HUES64 (cell line): ENCODE data around the gene ITIH5.
"Not testable (repeated sequence)": the region's sequence is repeated elsewhere in the genome, so short reads cannot be mapped to it uniquely, and the experiment has no call there.

Experiments
- H3K27ac ChIP-seq: 2 replicates; pipeline ENCODE4 v1.7.0; 2013; ENCODE audit warnings: low read depth, low read length, inconsistent platforms
- H3K27me3 ChIP-seq: 2 replicates; pipeline ENCODE4 v1.6.1; 2013; ENCODE audit warnings: mild to moderate bottlenecking, low read length; ENCODE audit not compliant: insufficient read depth
- H3K36me3 ChIP-seq: 2 replicates; pipeline ENCODE4 v1.6.1; 2013; ENCODE audit warnings: mild to moderate bottlenecking, low read length; ENCODE audit not compliant: insufficient read depth
- H3K4me1 ChIP-seq: 2 replicates; pipeline ENCODE4 v1.6.1; 2013; ENCODE audit warnings: mild to moderate bottlenecking, low read length, moderate library complexity; ENCODE audit not compliant: insufficient read depth
- H3K4me3 ChIP-seq: 2 replicates; pipeline ENCODE4 v1.5.1; 2013; ENCODE audit warnings: mild to moderate bottlenecking, low read length, moderate library complexity
- H3K9ac ChIP-seq: 2 replicates; pipeline ENCODE4 v1.6.1; 2013; ENCODE audit warnings: mild to moderate bottlenecking, low read depth, low read length
- H3K9me3 ChIP-seq: 2 replicates; pipeline ENCODE4 v1.6.1; 2013; ENCODE audit warnings: low read depth, low read length; ENCODE audit not compliant: insufficient read depth
- WGBS: fragments of 150-250, 120-280 bp; methylation state at CpG from one replicate; pipeline ENCODE4 v1.1.7; 2013; ENCODE audit warnings: missing lambda C conversion rate; 5-methylcytosine and 5-hydroxymethylcytosine counted together

The ITIH5 gene

DNA sequence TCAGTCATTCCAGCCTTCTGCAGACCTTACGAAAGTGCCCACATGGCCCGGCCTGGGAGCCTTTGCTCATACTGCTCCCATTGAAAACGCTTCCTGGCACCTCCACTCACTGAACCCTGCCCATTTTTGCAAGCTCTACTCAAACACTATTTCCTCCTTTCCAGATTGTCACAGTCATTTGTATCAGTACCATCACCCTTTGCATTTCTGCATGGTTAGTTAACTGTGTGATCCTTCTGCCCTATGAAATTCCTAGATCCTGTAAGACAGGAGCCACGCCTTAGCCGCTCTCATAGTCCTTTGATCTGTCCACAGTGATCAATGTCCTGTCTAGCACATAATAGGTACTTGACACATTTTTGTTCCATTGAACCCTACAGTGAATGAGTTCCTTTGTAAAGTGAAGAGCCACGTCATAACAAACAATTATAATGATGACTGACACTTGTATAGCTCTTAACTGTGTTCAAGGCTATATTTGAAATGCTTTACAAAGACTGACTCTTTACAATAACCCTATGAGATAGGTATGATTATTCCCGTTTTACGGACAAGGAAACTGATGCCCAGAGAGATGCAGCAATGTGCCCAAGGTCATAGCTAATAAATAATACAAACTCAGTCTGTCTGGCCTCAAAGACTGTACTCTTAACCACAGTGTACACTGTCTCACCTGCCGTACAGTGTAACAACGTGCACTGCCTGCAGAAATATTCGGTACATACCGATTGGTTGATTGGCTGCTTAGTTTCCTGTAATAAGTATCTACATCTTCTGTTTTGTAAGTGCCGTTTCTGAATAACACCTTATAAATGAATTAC, 19.8 kb upstream of the ITIH5 start:
- H3K36me3 ChIP-seq, result no peaks in the 10 kb centered on the region
- no peak overlapping the region for H3K4me3 ChIP-seq
- no peaks in the 10 kb centered on the region for H3K4me1 ChIP-seq
- WGBS, result 91% methylated on average over 11 of the region's 13 CpGs
- H3K27ac ChIP-seq, result no peak overlapping the region
- no peak overlapping the region for H3K9ac ChIP-seq
- peaks cover 16% of the 10 kb centered on the region for H3K9me3 ChIP-seq
- H3K27me3 ChIP-seq, result no peaks in the 10 kb centered on the region

DNA sequence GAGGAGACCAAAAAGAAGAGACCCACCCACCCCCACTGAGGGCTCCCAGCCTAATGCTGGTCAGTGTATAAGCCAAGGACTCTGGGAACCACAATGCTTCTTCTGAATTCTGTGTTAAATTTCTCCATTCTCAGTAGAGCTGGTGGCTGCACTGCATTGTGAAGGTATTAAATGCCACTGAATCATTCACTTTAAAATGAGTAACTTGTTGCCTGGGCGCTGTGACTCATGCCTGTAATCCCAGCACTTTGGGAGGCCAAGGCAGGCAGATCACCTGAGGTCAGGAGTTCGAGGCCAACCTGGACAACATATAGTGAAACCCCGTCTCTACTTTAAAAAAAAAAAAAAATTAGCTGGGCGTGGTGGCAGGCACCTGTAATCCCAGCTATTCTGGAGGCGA, 13.3 kb upstream of the ITIH5 start:
- H3K4me1 ChIP-seq, result not testable (repeated sequence)
- WGBS, result 94% methylated on average over 5 of the region's 5 CpGs

DNA sequence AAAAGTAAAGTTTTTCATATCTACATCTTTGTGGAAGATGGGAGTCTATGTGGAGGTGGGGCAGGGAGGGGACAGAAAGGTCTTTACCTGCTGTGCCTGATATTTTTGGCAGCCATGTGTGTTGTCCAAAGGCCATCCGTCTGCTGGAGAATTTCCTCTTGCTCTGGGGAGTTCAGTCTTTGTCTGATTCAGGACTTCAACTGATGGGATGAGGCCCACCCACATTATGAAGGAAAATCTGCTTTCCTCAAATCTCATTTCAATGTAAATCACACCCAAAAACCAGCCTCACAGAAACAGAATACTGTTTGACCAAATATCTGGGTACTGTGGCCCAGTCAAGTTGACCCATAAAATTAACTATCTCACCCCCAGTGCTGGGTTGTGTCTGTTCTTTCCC, 12.5 kb upstream of the ITIH5 start:
- no peaks in the 10 kb centered on the region for H3K36me3 ChIP-seq
- WGBS, result 77% methylated on average over 1 of the region's 1 CpG
- H3K4me1 ChIP-seq, result no peaks in the 10 kb centered on the region
- no peaks in the 10 kb centered on the region for H3K9me3 ChIP-seq
- no peak overlapping the region for H3K9ac ChIP-seq
- H3K27me3 ChIP-seq, result no peaks in the 10 kb centered on the region
- no peak overlapping the region for H3K4me3 ChIP-seq
- no peak overlapping the region for H3K27ac ChIP-seq

More for the DNA sequence above, 13.3 kb upstream of the ITIH5 start:
- not testable (repeated sequence) for H3K27ac ChIP-seq, H3K27me3 ChIP-seq, H3K36me3 ChIP-seq, H3K9ac ChIP-seq, H3K4me3 ChIP-seq, H3K9me3 ChIP-seq

DNA sequence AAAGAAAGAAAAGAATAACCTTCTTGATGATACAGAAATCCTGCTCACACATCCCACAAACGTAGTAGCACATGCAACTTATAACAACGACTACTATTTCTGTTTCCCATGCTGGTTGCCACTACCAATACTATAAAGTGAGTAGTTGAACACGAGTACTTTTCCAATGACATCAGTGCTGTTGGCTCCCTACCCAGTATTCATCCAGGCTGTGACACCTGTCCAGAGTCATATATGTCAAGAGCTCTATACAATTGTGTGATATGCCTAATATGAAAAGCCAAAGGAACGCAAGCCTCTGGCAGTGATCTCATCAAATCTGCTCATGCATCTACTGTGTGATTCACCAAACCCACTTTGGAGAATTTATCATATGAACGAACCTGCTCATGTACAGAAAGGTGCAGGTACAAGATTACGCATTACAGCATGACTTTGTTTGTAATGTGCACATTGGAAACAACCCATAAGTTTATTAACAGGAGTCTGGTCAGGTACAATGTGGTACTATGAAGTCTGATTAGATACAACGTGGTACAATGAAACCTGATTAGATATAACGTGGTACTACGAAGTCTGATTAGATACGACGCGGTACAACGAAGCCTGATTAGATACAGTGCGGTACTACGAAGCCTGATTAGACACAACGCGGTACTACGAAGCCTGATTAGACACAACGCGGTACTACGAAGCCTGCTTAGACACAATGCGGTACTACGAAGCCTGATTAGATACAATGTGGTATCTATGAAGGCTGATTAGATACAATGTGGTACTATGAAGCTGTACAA, 5.8 kb upstream of the ITIH5 start:
- H3K4me1 ChIP-seq, result 0 out of 2 replicates have a peak, but pooled peaks cover 3% of the 10 kb centered on the region
- no peaks in the 10 kb centered on the region for H3K36me3 ChIP-seq
- H3K27ac ChIP-seq, result no peak overlapping the region
- H3K4me3 ChIP-seq, result no peak overlapping the region
- peaks cover 32% of the 10 kb centered on the region for H3K27me3 ChIP-seq
- WGBS, result 93% methylated on average over 23 of the region's 23 CpGs
- H3K9me3 ChIP-seq, result no peaks in the 10 kb centered on the region
- no peak overlapping the region for H3K9ac ChIP-seq

DNA sequence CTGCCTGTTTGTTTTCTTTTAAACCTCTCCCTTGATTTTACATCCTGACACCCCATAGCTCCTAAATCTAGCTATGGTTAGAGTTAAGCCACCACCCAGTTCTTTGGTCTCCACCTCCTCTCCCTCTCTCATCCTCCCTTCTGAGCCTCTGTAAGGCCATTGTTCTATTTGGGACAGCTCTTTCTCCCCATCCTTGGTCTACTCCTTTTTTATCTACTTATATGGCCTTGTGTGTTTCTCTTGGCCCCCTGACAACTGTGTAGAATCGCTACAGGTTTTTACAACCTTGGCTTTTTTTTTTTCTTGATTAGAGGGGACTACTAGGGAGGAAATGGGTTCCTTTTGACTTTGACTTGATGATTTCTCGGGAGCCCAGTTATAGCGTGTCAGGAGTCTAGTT, 3.4 kb upstream of the ITIH5 start:
- Histone ChIP-seq H3K4me3 (no peak overlapping the region), H3K27me3 (peaks cover 48% of the 10 kb centered on the region), H3K4me1 (peaks cover 15% of the 10 kb centered on the region; the same call in 1 of the 2 replicates), H3K9me3 (no peaks in the 10 kb centered on the region), H3K36me3 (no peaks in the 10 kb centered on the region), H3K27ac (no peak overlapping the region), H3K9ac (no peak overlapping the region)
- WGBS, result 86% methylated on average over 3 of the region's 3 CpGs

DNA sequence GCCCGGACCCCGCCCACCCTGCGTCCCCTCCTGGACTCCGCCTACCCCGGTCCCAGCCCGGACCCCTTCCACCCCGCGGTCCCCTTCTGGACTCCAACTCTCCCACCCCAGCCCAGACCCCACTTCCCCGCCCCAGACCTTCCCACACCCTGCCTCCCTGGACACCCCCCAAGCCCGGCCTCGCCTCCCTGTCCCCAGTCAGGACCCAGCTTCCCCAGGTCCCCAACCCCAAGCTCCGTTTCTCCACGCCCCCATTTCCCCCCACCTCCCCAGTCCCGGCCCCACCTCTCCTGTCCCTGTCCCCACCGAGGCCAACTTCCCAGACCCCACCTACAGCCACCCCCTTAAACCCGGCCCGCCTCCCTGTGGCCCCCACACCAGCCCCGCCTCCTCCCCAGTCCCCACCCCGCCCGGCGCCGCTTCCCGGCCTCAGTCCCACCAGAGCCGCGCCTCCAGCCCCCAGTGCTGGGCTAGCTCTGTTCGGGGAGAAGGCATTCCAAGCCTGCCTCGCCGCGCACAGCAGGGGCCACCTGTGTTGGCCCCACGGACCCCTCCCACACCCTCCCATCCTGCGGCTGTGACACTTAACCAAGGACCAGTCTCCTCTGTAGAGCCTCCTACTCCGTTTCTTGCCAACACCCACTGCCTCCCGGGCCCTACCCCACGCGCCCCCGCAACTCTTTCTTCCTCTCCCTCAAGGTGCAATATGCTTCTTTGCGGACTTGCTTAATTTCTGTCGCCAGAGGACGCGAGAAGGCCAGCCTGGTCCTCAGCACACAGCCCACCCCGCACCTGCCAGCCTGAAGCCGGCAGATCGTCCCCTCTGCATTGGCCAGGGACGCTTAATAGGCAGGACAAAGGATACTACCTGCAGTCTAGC, 736 bp upstream of the ITIH5 start:
- Histone ChIP-seq H3K9ac (no peak overlapping the region), H3K9me3 (no peaks in the 10 kb centered on the region), H3K27ac (no peak overlapping the region), H3K4me3 (peak overlapping the region; percentile 63), H3K27me3 (peaks cover 56% of the 10 kb centered on the region), H3K36me3 (no peaks in the 10 kb centered on the region), H3K4me1 (peaks cover 15% of the 10 kb centered on the region; the same call in 1 of the 2 replicates)
- under 1% methylated on average over 40 of the region's 44 CpGs for WGBS

DNA sequence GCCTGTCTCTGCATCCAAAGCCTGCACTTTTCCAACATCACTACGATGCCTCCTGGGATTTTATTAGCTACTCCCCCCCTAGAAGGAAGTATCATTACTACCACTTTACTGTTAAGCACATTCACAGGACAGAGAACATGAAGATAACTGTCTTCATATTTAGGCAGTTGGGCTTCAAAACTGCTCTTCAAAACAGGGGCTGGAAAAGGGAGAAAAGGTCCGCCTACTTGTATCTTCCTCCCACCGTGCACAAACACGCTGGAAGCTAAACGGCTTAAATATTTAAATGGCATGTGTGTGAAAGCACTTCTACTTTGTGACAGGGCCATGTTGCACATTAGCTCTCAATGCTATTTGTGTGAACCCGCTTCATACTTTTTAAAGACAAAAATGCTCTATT, 999 bp downstream of the ITIH5 start:
- H3K9me3 ChIP-seq, result no peaks in the 10 kb centered on the region
- no peak overlapping the region for H3K9ac ChIP-seq
- peak overlapping the region; percentile 66 for H3K4me3 ChIP-seq
- peaks cover 15% of the 10 kb centered on the region; the same call in 1 of the 2 replicates for H3K4me1 ChIP-seq
- no peak overlapping the region for H3K27ac ChIP-seq
- no peaks in the 10 kb centered on the region for H3K36me3 ChIP-seq
- H3K27me3 ChIP-seq, result peaks cover 55% of the 10 kb centered on the region
- WGBS, result 30% methylated on average over 6 of the region's 6 CpGs

DNA sequence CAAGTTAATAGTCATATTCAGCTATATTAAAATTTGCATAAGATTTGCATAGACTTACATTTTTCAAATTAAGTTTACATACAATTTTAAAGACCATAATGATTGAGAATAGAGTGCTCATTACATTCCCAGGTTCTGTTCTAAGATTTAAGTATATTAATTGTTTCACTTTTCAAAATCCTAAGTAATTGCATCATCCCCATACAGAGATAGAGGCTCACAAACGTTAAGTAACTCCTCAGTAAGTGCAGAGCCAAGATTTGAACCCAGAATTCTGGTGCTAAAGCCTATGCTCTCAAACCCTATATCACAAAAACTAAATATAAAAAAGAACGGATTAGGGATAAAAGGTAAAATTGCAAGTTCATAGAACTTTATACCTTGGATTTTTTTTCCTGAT, 2.1 kb downstream of the ITIH5 start:
- Histone ChIP-seq H3K4me1 (peaks cover 15% of the 10 kb centered on the region; the same call in 1 of the 2 replicates), H3K4me3 (no peak overlapping the region), H3K9ac (no peak overlapping the region), H3K27me3 (peaks cover 49% of the 10 kb centered on the region), H3K36me3 (no peaks in the 10 kb centered on the region), H3K9me3 (no peaks in the 10 kb centered on the region), H3K27ac (no peak overlapping the region)
- 73% methylated on average over 1 of the region's 2 CpGs for WGBS

DNA sequence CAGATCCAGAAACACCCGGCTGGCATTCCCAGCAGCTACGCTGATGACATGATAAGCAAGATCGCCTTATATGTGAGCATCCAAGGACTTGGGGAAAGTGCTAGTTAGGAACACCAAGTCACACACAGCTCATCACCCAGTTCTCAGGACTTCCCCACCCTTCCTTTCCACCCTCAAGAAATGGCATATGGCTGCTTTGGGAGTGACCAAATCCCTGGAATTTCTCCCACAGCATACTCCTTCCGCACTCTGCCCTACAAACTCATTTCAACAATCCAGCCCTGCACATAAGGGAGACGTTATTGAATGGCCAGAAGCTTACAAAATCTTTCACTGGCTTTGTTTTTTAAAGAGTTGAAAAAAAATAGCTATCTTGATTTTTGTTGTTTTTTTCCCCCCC, 4.2 kb downstream of the ITIH5 start:
- WGBS, result 94% methylated on average over 5 of the region's 5 CpGs
- Histone ChIP-seq H3K27ac (no peak overlapping the region), H3K4me1 (peaks cover 12% of the 10 kb centered on the region; the same call in 1 of the 2 replicates), H3K27me3 (peaks cover 30% of the 10 kb centered on the region), H3K4me3 (no peak overlapping the region), H3K9me3 (no peaks in the 10 kb centered on the region), H3K9ac (no peak overlapping the region), H3K36me3 (no peaks in the 10 kb centered on the region)

DNA sequence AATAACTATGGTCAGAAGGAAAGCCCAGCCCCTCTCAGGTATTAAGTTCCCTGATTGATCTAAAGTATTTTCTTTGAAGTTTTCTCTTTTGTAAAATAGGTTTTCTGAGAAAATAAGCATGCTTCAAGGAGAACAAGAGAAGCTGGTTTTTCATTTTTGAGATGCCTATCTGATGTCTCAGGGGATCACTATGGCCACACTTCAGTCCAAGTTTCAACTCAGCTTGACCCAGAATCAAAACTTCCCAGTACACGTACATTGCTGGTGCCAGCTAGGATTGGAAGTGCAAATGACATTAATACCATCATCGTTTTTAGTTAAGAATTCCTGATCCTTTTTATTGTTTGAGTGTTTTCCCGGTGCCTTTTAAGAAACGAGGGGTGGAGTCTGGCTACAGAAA, 7.2 kb downstream of the ITIH5 start:
- no peaks in the 10 kb centered on the region for H3K36me3 ChIP-seq
- H3K27me3 ChIP-seq, result peaks cover 8% of the 10 kb centered on the region
- H3K9ac ChIP-seq, result no peak overlapping the region
- WGBS, result 77% methylated on average over 4 of the region's 4 CpGs
- H3K9me3 ChIP-seq, result no peaks in the 10 kb centered on the region
- H3K27ac ChIP-seq, result no peak overlapping the region
- no peak overlapping the region for H3K4me3 ChIP-seq
- H3K4me1 ChIP-seq, result no peaks in the 10 kb centered on the region
